Neural progenitor cell (in vitro differentiated cells): Measurements from ENCODE around the gene ZC3H4.

Experiments
- CTCF ChIP-seq: fragments of 200-600 bp; sonication (generic); IDR thresholded peaks from 2 replicates; pipeline ENCODE4 v1.5.1; 2017; ENCODE audit warnings: antibody characterized with exemption, mild to moderate bottlenecking
- EZH2 ChIP-seq: fragments of 200-600 bp; sonication (generic); IDR thresholded peaks from 2 replicates; pipeline ENCODE4 v1.6.1; 2017; ENCODE audit warnings: antibody characterized with exemption, mild to moderate bottlenecking, moderate library complexity

GRCh38 chr19:47063874-47064273 lies 49.7 kb downstream of the ZC3H4 start:
- no peak for TF ChIP-seq CTCF
- no peak for TF ChIP-seq EZH2
